Retinal pigment epithelial cell (primary cell): ENCODE data around the gene CC2D1A.
"Not testable (repeated sequence)": the region's sequence is repeated elsewhere in the genome, so short reads cannot be mapped to it uniquely, and the experiment has no call there.

Experiments
- DNase-seq: peaks from one replicate; pipeline ENCODE4 v3.0.0-alpha.2; 2010; ENCODE audit warnings: low read depth
- H3K4me3 ChIP-seq: 2 replicates; pipeline ENCODE4 v1.5.1; 2011; ENCODE audit warnings: mild to moderate bottlenecking, low read length, control low read depth, moderate library complexity
- TF ChIP-seq, protein P1 (sequence below): conservative IDR thresholded peaks from 2 replicates; pipeline ENCODE4 v1.5.1; 2011; ENCODE audit warnings: low read depth, low read length, control low read depth, inconsistent platforms

CC2D1A gene

DNA sequence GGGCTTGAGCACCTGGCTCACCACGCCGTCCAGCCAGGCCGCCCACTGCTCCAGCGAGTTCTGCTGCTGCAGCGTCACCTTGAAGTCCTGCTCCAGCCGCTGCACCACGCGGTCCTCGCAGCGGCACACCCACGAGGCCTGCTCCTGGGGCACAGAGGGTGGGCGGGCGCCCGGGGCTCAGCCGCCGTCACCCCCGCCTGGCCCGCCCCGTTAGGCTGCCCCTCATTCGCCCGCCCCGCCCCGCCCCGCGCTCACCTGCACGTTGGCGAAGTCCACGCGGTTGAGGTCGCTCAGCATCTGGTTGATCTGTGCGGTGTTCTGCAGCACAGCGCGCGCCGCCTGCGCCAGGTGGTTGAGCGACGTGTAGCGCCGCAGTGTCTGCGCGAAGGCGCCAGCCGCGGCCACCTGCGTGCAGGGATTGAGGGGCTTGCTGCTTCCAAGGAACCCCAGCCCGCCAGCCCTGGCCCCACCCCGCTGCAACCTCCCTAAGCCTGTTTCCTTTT, 57.7 kb downstream of the CC2D1A start:
- no peak for DNase-seq
- H3K4me3 ChIP-seq: no peak overlapping the region
- TF ChIP-seq, protein P1, sequence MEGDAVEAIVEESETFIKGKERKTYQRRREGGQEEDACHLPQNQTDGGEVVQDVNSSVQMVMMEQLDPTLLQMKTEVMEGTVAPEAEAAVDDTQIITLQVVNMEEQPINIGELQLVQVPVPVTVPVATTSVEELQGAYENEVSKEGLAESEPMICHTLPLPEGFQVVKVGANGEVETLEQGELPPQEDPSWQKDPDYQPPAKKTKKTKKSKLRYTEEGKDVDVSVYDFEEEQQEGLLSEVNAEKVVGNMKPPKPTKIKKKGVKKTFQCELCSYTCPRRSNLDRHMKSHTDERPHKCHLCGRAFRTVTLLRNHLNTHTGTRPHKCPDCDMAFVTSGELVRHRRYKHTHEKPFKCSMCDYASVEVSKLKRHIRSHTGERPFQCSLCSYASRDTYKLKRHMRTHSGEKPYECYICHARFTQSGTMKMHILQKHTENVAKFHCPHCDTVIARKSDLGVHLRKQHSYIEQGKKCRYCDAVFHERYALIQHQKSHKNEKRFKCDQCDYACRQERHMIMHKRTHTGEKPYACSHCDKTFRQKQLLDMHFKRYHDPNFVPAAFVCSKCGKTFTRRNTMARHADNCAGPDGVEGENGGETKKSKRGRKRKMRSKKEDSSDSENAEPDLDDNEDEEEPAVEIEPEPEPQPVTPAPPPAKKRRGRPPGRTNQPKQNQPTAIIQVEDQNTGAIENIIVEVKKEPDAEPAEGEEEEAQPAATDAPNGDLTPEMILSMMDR: no peak

DNA sequence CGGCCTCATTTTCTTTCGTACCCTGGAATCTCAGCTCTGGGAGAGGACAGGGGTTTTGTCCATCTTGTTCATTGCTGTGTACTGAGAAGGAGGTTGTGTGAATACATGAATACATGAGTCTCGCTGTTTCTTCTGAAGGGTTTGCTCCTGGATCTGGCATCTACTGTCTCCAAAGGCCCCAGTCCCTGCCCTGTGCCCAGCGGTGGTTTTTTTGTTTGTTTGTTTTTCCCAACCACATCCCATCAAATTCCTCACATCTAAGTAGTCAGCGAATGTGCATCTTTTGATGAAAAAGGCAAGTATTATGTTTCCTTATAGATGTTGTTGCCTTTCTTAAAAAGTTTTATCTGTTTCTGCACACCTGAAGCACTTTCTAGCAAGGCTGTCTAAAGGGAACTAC, 58.8 kb downstream of the CC2D1A start:
- no peak overlapping the region for H3K4me3 ChIP-seq
- TF ChIP-seq, protein P1: no peak
- DNase-seq: no peak

DNA sequence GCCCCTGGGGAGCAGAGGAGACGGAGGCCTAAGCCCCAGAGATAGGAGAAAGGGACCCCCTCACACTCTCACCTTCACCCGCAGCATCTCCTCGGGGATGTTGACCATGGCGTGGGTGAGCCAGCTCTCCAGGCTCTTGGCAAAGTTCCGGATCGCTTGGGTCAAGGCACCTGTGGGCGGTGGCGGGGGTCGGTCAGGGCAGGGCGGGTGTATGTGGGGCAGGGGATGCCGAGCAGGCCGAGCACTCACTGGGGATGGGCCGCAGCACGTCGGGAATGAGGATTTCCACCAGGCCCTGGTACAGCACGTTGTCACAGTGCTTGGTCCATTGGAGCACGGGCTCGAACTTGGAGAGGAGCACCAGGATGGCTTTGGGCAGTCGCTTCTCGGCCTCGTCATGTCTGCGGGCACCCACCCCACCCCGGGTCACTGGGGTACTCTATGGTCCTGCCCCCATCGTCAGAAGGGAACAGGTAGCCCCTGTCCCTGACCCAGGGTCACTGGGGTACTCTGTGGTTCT, 59.4 kb downstream of the CC2D1A start:
- H3K4me3 ChIP-seq: no peak overlapping the region
- TF ChIP-seq, protein P1: no peak
- no peak for DNase-seq

DNA sequence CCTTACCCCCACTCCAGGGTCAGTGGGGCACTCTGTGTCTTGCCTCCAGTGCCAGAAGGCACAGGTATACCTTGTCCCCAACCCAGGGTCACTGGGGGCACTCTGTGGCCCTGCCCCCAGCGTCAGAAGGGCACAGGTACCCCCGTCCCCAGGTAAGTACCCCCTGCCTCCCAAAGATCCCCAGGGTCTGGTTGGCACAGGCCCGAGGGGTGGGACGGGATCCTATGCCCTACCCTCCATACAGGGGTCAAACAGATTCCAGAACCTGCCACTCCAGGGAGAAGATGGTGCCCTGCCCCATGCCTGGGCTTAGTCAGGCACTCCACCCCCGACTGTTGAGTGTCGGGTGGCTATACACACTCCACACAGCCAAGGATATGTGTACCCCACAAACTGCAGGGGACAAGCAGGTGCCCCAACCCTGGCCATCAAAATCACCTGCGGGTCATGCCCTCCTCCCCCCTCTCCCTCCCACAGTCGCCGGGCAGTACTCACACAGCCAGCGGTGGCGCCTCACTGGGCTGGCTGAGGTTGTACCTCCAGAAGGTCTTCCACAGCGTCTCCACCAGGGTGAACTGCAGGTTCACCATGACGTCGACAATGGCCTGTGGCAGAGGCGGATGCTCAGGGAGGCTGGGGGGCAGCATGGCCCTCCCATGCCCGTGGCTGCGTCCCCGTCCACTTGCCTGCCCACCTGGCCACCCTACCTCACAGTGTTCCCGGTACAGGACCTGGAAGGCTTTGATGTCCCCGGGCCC, 60.1 kb downstream of the CC2D1A start:
- no peak for DNase-seq
- H3K4me3 ChIP-seq: no peak overlapping the region

DNA sequence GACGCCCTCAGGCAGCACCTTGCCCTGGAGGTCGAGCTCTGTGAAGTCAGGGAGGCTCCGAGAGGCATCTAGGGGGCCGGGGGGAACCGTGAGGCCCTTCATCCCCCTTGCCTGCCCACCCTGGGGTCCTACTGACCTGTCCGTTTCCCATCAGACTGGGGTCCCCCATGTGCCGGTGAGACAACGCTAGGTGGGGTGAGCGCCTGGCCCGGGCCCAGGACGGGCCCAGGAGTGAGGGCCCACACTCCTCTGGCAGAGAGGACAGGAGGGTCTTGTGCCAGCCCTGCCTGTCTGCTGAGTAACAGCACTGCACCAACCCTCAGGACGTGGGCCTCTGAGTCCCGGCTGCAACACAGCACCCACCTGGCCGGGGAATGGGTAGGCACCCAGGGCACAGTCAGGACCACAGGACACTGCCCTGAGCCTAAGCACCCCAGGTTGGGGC, 60.7 kb downstream of the CC2D1A start:
- TF ChIP-seq, protein P1: no peak
- H3K4me3 ChIP-seq: no peak overlapping the region
- no peak for DNase-seq

More for the DNA sequence above, 60.1 kb downstream of the CC2D1A start:
- TF ChIP-seq, protein P1: no peak

DNA sequence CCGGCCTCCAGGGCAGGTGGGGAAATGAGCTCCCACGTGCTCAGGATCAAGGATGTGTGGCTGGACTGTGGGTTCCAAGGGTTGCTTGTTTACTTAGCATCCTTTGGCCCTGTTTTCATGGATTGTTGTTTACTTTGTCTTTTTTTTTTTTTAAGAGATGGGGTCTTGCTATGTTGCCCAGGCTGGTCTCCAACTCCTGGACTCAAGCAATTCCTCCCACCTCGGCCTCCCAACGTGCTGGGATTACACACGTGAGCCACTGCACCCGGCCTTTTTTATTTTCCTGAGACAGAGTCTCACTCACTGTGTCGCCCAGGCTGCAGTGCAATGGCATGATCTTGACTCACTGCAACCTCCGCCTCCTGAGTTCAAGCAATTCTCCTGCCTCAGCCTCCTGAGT, 61.2 kb downstream of the CC2D1A start:
- not testable (repeated sequence) for H3K4me3 ChIP-seq, DNase-seq

DNA sequence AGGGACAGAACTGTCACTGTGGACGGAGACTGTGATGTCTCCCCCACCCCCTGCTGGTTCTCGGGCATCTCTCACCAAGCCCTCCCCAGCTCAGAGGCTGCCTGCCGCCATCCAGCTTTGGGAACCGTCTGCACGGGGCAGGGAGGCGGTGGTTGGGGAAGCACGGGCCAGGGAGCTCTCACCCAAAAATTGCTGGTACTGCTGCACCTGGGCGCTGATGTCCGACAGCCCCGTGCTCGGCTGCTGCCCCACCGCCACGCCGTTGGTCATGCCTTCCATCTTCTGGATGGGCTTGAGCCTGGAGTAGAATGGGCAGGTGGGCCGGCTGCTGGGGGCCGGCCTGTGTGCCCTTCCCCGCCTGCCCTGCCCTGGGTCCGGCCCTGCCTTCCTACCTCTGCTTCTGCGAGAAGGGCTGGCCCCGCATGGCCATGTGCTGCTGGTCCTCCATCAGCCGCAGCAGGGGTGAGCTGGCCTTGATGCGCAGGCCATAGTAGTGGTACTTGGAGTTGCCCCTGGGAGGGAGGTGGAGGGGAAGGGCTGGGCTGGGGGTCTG, 62.5 kb downstream of the CC2D1A start:
- no peak for DNase-seq
- no peak overlapping the region for H3K4me3 ChIP-seq
- TF ChIP-seq, protein P1: no peak
